GM18951 (cell line): ENCODE results near the gene ZNF784.

ENCODE experiments used
- POLR2A ChIP-seq: IDR thresholded peaks from 4 replicates; pipeline ENCODE4 v1.6.1; 2011; ENCODE audit warnings: mild to moderate bottlenecking; ENCODE audit not compliant: insufficient read length, insufficient read depth; ENCODE audit errors: extremely low read depth
- in situ Hi-C: fragments of 300-500 bp; cut with MboI; formaldehyde crosslinking; loops from one replicate; pipeline ENCODE4 v1.12.0; 2022; ENCODE audit warnings: low sequenced_read_pairs, mixed read lengths, inconsistent platforms; ENCODE audit not compliant: unreplicated experiment

Gene ZNF784

DNA sequence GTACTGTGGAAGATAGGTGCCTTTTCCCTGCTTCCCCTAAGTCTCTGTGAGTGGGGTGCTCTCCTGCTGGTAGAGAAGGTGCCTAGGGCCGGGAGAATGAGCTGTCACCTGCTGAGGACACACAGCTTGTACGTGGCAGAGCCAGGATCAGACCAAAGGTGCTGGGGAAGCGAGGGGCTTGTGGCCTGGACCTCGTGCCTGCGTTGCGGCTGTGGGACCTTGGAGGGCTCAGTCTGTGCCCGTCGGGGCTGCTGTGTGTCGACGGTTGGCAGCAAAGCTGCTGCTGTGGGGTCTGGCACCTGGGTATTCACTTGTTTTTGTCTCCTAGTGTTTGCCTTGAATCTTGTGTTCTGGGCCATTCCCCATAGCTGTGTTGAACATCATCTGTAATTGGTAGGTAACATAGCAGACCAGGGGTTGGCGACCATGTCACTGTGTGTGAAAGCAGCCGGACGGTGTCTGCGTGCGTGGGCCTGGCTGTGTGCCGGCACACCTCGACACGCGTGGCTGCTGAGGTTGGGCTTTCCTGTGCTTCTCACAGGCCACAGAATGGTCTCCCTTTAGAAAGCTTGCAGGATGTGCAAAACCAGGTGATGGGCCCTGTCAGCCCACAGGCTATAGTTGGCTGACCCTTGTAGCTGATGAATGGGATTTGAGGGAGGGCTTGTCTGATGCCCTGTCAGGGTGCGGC, 39.6 kb upstream of the ZNF784 start:
- in situ Hi-C loops = no loop called here
- TF ChIP-seq POLR2A = no peak

DNA sequence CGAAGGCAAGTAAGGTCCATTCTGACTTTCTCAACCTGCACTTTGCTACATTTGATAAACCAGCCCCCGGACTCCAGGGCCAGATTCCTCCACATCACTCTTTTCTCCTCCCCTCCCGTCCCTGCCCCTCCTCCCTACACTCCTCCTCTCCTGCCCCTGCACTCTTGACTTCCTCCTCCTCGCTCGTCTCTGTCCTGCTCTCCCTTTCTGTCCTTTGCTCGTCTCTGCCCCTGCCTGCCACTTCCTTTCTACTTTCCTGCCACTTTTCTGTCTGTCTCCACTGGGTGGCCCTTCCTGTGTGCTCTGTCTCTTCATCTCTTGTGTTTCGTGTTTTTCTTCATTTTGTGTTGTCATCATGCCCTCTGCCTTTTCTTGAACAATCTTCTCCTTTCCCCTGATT, 37.5 kb upstream of the ZNF784 start:
- in situ Hi-C loops = no loop called here
- TF ChIP-seq POLR2A = no peak

DNA sequence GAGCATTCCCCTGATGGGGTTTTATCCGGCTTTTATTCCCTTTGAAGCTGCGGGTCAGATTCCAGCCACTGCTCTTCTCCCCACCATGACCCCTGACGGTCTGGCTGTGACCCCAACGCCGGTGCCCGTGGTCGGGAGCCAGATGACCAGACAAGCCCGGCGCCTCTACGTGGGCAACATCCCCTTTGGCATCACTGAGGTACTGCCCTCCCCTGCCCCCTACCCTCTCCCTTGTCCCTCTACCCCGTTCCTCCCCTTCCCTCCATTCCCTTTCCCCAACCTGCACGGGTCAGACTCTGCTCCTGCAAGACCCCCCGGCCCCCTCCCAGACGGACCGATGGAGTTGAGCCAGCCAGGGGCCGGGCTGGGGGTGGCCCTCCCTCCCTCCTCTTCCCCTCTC, 36.6 kb upstream of the ZNF784 start:
- in situ Hi-C loops = no loop called here

DNA sequence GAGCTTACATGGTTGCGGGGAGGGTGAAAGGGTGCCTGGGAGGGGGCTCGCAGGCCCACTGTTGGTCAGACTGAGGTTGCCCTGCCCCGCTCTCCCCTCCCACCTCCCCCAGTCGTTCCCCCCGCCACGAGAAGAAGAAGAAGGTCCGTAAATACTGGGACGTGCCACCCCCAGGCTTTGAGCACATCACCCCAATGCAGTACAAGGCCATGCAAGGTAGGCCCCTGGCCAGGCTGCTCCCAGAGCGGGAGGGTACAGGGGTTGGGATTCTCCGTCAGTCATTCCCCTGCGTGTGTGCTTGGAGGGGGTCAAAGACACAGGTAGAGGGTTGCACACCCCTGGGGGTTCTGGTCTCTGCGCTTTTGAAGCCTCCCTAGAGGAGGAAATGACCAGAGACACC, 36.0 kb upstream of the ZNF784 start:
- TF ChIP-seq POLR2A = no peak
- in situ Hi-C loops = no loop called here

More for the DNA sequence above, 36.6 kb upstream of the ZNF784 start:
- TF ChIP-seq POLR2A = no peak

DNA sequence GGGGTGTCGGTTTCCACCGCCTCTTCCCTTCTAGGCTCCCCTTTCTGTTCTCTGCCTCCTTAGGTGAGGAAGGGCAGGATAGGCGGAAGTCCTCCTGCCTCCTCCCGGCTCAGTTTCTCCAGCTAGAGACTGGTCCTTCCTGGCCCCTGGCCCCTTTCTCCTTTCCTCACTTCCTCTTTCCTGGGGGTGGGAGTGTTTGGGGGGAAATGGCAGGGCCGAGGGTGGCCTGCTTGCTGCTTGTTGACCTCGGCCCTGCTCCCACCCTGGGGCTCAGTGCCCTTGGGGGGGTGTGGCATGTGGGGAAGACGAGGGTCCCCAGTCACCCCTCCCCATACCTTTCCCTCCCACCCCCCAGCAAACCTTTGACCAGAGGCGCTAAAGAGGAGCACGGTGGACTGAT, 35.5 kb upstream of the ZNF784 start:
- no peak for TF ChIP-seq POLR2A
- in situ Hi-C loops = no loop called here

DNA sequence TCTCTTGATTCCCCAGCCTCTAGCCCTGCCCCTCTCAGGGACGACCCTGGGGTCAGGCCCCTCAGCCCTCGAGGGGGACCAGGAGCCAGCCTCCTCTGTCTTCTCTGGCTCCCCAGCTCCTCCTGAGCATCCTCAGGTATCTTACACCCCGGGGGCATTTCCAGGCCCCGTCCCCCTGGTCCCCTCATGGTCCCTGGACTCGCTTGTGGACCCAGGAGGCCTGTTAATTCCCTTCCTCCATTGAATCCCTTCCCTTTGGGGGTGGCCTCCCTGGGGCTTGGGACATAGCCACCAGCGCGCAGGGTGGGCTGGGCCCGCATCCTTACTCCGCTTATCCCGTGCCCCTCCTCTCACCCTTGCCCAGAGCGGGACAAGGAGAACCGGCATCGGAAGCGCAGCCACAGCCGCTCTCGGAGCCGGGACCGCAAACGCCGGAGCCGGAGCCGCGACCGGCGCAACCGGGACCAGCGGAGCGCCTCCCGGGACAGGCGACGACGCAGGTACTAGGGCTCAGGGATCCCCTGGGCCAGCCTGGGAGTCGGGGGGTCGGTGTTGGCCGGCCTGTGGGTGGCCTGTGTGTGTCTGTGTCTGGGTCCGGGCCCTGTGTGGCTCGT, 34.6 kb upstream of the ZNF784 start:
- TF ChIP-seq POLR2A = no peak
- in situ Hi-C loops = no loop called here

DNA sequence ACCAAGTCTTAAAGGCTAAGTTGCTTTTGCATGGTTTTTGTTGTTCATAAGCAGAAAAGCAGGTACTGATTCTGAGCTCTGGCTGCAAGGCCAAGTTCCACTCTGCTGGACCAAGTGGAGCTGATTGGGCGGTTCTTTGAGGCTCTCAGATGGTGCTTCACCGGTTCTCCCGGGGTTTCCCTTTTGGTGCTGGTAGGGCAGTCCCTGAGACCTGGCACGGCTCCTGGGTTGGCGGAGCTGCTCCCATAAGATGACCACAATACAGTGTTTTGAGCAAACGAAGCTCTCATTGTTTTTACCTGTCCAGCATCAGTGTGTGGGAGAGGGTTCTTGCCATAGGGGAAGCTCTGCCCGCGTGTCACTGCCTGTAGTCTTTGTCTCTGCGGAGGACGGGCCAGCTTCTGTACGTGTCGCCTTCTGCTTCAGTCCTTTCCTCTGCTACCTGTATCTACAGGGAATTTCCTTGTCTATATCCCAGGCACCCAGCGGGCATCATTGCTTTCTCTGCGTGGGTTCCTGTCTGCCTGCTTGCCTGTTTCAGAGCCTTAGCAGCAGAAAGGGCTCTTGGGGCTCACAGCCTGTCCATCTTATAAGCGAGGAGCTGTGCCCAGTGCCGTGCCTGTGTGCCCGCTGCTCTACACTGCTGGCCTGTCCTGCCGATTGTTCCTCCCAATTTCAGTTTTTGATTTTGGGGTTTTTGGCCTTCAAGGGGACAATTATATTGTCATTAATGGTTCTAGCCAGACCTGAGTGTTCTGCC, 32.8 kb upstream of the ZNF784 start:
- TF ChIP-seq POLR2A = no peak
- in situ Hi-C loops = no loop called here

DNA sequence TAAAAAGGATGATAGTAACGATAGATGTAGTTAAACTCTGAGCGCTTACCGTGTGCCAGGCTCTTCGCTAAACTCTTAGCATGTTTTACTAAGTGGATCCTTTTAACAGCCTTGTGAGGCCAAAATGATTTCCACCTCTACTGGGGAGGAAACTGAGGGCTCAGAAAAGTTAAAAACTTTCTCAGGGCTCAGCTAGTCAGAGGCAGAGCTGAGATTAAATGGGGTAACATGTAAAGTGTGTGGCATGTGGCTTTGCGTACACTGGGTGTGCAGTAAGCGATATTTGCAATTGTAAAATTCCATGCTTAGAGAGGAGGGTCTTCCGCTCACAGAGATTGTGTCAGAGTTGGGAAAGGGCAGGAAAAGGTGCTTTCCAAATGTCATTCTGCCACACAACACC, 32.2 kb upstream of the ZNF784 start:
- no peak for TF ChIP-seq POLR2A
- in situ Hi-C loops = no loop called here

DNA sequence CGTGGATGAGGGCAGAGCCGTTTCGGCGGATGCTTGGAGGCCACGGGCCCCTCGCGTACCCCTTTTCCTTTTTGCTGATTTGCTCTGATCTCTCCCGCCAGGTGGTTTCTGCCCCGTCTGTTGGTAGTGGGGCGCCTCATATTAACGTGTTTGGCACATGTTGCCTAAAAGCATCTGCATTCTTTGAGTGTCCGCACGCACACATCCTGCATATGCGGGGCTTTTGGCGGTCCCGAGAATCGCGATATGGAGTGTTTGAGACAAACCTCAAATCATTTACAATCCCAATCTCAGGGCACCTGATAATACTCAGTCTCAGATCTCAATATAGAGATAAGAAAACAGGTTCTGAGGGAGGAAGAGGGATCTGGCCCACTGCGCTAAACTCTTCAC, 31.3 kb upstream of the ZNF784 start:
- TF ChIP-seq POLR2A = no peak
- in situ Hi-C loops = no loop called here

DNA sequence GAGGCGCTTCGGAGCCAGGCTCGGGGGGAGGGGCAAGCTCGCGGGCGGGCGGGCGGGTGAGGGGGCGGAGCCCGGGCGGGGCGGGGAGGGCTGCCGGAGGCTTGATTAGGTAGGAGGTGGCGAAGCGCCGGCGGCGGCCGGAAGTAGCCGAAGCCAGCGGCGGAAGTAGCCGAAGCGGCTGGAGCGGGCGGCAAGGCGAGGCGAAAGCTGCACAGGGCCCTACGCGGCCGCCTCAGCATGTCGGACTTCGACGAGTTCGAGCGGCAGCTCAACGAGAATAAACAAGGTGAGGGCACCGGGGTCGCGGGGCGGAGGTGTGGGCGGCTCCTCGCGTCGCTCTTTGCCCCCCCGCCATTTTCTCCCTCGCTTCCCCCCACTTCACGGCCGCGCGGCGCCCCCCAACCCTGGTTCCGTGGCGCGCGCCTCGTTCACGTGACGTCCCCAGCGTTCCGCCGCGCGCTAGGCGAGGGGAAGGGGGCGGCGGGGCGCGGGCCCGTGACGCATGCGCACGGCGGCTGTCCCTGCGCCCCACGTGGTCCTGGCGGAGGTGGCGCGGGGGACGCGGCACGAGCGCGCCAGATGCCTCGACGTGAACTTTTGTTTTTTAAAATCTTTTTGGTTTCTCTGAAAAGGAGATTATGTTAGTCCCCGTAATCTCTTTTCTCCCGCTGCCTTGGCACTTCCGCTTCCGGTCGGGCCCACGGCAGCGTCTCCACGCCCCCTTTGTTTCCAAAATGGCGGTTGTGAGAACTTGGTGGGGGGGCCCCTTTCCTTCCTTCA, 30.7 kb upstream of the ZNF784 start, which contains the start of gene U2AF2:
U2AF2 (plus strand) TSS at position 168 of the 780 bp plus-strand sequence; CDS start at position 238, 70 bp downstream.
- in situ Hi-C loops = no loop called here
- peak; percentile 78 for TF ChIP-seq POLR2A

DNA sequence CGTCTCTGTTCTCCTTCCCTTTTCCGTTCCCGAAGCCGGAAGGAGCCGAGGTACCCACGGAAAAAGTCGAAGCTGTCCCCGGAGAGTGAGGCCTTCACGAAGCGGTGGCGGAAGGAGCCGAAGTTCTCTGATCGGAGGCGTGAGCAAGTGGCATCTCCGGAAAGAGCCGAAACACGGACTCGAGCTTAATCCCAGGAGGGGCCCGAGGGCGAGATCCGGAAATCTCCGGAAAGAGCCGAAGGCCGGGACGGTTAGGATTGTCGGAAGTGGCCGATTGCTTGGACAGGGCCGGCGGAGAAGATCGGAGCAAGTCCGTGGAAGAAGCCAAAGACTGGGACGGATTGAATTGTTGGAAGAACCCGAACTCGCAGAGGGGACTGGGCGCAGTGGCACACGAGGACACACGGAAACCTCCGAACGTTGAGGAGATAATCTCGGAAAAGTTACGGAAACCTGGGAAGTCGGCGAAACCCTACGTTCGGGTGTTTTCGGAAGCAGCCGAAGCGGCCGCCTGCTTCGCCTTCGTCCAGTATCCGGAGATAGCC, 30.0 kb upstream of the ZNF784 start:
- in situ Hi-C loops = no loop called here
- TF ChIP-seq POLR2A = no peak

DNA sequence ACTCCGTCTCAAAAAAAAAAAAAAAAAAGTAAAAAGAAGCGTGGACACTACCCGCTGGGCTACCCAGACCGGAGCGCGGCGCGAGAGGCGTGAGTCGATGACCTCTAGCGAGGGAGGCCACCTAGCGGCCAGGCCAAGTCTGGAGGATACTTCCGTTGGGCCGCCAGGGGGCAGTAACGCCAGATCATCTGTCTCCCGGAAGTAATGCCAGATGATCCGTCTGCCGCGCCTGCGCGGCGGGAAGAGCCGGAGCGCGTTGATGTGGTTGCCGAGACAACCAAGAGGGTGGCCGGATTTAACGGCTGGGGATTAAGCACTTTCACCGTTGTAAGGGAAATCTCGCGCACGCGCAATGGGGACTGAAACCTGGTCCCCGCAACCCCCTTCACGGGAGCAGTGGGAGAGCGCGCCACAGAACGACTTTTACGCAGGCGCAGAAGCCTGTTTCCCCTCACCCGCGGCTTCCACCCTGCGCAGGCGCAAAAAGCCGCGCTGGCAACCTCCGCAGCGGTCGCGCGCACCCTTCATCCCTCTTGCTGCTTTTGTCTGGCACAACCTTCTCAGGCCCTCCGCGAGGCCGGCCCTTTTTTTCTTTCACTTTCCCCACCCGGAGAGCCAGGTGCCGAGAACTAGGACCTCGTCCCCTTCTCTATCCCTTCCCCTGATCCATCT, 29.4 kb upstream of the ZNF784 start:
- TF ChIP-seq POLR2A = peak; percentile 86
- in situ Hi-C loops = no loop called here
